T47D (cell line): ENCODE measurements around the gene SGIP1.

Experiments used
- DNase-seq, 2 experiments: peaks; one replicate each; pipeline versions ENCODE4 v3.0.0 to v3.0.0-alpha.2; 2011 to 2012; ENCODE audit warnings: low read depth in 1 of 2, low spot score in 1 of 2
- JUND ChIP-seq: IDR thresholded peaks from 2 replicates; pipeline ENCODE4 v1.6.1; 2012; ENCODE audit warnings: low read depth
- in situ Hi-C: cut with HindIII; loops from 2 replicates; pipeline ENCODE4 v1.10.0; 2016; ENCODE audit warnings: low sequenced_read_pairs, low pct_unique_long_range_greater_than_20kb

The SGIP1 gene

GRCh38 chr1:66686406-66686805, 152.5 kb downstream of the SGIP1 start:
- TF ChIP-seq JUND = no peak
- no peak for DNase-seq
- in situ Hi-C loops = no loop called here

GRCh38 chr1:66687358-66687757, 153.4 kb downstream of the SGIP1 start:
- in situ Hi-C loops = no loop called here
- DNase-seq = no peak
- TF ChIP-seq JUND = no peak

- in situ Hi-C loops = no loop called here
- no peak for DNase-seq
- TF ChIP-seq JUND = no peak
Observed at GRCh38 chr1:66690666-66691381, 156.9 kb downstream of the SGIP1 start.

- in situ Hi-C loops = no loop called here
- no peak for TF ChIP-seq JUND
- DNase-seq = no peak
Observed at GRCh38 chr1:66692681-66693080, 158.7 kb downstream of the SGIP1 start.

- in situ Hi-C loops = no loop called here
- DNase-seq = no peak
- no peak for TF ChIP-seq JUND
Observed at GRCh38 chr1:66693856-66694255, 159.9 kb downstream of the SGIP1 start.

GRCh38 chr1:66695116-66695515, 161.2 kb downstream of the SGIP1 start:
- no peak for DNase-seq
- TF ChIP-seq JUND = no peak
- in situ Hi-C loops = no loop called here

GRCh38 chr1:66696771-66697170, 162.8 kb downstream of the SGIP1 start:
- in situ Hi-C loops = no loop called here
- no peak for TF ChIP-seq JUND
- DNase-seq = peak in 1 of 2 experiments; percentile 54

GRCh38 chr1:66699213-66699612, 165.3 kb downstream of the SGIP1 start:
- in situ Hi-C loops = no loop called here
- TF ChIP-seq JUND = no peak
- no peak for DNase-seq

- in situ Hi-C loops = no loop called here
- TF ChIP-seq JUND = no peak
- no peak for DNase-seq
Observed at GRCh38 chr1:66704177-66704875, 170.4 kb downstream of the SGIP1 start.

- DNase-seq = no peak
- in situ Hi-C loops = no loop called here
- TF ChIP-seq JUND = no peak
Observed at GRCh38 chr1:66705110-66705509, 171.2 kb downstream of the SGIP1 start.

- TF ChIP-seq JUND = no peak
- no peak for DNase-seq
- in situ Hi-C loops = no loop called here
Observed at GRCh38 chr1:66711420-66711819, 177.5 kb downstream of the SGIP1 start.

- no peak for TF ChIP-seq JUND
- no peak for DNase-seq
- in situ Hi-C loops = no loop called here
Observed at GRCh38 chr1:66712839-66713238, 178.9 kb downstream of the SGIP1 start.

- TF ChIP-seq JUND = no peak
- in situ Hi-C loops = no loop called here
Observed at GRCh38 chr1:66723985-66724384, 190.0 kb downstream of the SGIP1 start.

More at GRCh38 chr1:66723985-66724384, 190.0 kb downstream of the SGIP1 start:
- no peak for DNase-seq
